PC-9 (cell line): ENCODE results near the gene SLC8A1.

Experiments
- CTCF ChIP-seq: fragments of 200-600 bp; sonication (generic); conservative IDR thresholded peaks from 2 replicates; pipeline ENCODE4 v1.6.1; 2017; ENCODE audit warnings: mixed run types, antibody characterized with exemption, mild to moderate bottlenecking, moderate library complexity
- EZH2 ChIP-seq: fragments of 200-600 bp; sonication (generic); IDR thresholded peaks from 2 replicates; pipeline ENCODE4 v1.8.0; 2017; ENCODE audit warnings: antibody characterized with exemption, low read depth

DNA sequence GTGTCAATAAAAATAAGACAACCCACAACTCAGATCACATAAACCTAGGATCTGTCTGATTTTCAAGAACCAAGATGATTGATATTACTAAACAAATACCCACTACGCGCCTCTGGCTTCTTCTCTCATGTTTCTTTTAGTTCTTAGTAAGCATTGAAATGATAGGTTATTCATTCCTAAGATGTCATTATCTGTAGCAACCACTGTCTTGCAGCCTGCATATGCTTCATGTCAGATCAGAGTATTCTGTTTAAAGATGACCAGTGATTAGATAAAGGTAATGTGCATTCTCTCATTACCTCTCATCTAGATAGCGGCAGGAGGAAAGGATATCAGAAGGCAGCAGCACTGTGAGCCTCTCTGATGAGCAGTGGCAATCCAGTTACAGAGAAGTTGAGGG lies 112.9 kb downstream of the SLC8A1 start:
- no peak for TF ChIP-seq CTCF
- no peak for TF ChIP-seq EZH2
